HG02943 (cell line): ENCODE results near the gene RETN.

Source experiments
- ATAC-seq: cut with Tn5 transposase; IDR thresholded peaks from one replicate; pipeline ENCODE4 v1.9.1; 2021; ENCODE audit warnings: mild to moderate bottlenecking, low read depth, moderate library complexity; ENCODE audit not compliant: unreplicated experiment

Gene RETN

GRCh38 chr19:7668842-7669241 is at the start of gene RETN:
Gene RETN (plus strand): TSS chr19:7669049. CDS start chr19:7669327, 278 bp downstream.
- ATAC-seq: no peak

- ATAC-seq: no peak
These were observed 49.0 kb upstream of the RETN start for GRCh38 chr19:7619671-7620441.

DNA sequence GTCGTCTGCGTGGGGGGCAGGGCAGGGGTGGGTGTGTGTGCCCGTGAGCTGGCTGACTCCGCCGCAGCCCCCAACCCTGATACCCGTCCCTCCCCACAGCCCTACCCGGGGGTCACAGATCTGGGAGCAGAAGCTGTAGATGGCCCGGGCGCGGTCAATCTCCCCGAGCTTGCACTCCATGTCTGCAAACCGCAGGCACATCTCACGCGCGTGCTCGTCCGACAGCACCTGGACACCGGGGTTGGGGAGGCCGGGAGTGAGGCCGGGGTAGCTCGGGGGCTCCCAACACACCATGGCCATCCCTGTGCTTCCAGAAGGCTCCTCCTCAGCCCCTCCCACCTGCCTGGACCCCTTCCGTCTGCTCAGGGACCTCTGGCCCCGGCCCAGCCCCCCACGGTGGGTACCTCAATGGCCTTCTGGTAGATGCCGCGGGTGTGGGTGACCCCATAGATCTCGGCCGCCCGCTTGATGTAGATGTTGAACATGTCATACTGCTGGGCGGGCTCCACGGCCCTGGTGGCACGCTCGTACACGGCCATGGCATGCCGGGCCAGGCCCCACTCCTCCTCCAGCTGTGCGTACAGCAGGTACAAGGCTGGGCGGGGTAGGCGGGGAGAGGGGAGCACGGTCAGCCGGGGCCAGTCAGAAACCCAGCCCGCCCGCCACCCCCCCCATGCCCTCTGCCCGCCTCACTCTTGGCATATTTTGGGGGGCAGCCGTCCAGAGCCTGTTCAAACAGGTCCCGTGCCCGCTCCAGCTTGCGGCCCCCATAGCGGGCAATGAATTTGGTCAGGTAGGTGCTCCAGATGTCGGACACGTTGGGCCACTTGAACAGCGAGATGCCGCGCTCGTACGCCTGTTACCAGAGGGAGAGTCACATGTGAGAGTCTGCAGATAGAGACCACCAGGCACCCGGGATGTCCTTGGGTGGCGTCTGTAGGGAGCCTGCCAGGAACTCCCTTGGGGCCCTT is 48.1 kb upstream of the RETN start:
- ATAC-seq: no peak

GRCh38 chr19:7622933-7623685 is 45.7 kb upstream of the RETN start:
- no peak for ATAC-seq

DNA sequence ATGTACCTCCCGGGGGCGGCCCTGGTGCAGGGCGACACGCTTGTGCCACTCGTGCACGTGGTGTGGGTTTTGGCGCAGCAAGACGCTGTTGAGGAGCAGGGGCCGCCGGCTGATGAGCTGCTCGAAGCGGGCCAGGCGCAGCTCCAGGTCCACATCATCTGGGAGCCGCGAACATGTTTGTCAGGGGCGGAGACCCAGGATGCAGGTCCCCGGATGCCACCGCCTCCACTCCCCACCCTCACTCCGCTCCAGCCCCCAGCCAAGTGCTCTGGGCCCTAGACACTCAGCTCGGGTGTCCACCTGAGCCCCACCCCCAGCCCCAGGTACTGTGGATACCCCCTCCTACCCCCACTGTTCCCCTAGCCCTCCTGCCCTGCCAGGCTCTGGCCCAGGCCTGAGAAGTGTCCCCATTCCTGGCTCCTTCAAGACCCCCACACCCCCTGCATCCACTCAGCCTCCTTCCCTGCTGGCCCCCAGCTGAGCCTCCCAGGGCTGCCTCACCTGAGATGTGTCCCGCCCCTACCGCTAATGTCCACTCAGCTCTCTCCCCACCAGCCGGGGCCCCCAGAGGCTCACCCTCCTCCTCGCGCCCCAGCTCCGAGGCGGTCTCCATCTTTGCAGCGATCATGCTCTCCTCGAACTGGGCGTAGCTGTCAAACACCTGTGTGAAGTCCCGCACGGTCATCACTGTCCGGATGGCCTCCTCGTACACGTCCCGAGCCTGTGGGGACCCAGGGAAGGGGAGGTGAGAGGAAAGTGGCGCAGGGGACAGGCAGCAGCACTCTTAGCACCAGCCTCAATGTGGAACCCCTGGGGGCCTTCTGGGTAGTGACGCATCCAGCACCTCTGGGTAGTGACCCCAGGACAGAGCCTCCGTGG is 44.9 kb upstream of the RETN start:
- ATAC-seq: no peak

DNA sequence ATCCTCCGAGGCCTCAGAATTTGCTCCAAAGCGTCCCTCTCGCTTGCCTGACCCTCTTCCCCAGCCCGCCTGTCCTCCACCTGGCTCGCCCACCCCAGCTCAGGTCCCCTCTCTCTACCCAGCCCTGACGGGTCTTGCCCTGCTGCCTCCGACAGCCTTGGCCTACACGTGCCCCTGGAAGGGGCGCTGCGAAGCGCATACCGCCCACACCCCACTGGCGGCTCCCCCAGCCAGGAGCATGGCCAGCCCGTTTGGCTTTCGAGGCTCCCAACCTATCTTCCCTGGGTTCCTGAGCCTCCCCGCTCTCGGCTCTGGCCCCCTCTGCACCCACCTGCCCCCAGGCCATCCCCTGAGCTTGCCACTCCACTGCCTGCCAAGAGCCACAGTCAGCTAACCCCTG is 44.0 kb upstream of the RETN start:
- ATAC-seq: no peak

DNA sequence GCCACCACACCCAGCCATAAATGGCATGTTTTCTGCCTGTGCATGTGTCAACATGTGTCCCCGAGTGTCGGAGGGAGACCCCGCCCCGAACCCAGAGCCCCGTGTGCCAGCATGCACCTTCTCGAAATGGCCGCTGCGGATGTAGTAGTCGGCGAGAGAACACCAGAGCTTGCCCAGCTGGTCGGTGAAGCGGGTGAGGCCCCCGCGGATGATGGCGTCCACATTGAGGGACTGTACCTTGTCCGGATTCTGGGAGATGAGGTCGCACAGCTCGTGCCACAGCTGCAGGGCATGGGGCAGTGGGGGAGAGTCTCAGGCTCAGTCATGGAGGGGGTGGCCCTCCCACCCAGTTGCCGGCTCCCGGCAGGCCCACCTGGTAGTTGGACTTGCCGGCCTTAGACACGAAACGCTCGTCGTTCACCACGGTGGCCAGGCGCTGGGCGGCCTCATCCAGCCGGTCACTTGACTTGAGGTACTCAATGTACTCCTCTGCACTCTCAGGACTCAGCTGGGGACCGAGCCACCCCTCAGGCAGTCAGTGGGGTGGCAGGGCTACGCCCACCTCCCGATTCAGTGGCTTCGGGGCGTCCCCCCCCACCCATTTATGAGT is 43.0 kb upstream of the RETN start:
- ATAC-seq: no peak

DNA sequence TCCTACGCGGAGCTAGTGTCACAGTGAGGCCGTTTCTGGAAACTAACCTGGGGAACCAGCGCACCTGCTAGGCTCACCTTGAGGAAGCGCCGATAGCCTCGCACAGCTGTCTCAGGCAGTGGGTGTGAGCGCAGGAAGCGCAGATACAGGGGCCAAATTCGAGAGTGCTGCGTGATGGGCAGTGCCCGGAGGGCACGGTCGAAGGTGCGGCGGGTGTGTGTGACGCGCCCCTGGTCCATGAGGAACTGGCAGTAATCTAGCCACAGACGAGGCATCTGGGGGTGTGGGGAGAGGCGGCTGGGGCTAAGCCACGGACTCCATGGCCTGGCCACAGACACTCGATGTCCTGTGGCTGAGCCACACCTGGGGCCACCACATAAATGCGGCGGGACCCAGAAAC is 41.7 kb upstream of the RETN start:
- ATAC-seq: no peak

- no peak for ATAC-seq
These were observed 40.1 kb upstream of the RETN start for GRCh38 chr19:7628589-7629311.

- peak; percentile 91 for ATAC-seq
These were observed 39.3 kb upstream of the RETN start, which contains the start of the genes PET100 and XAB2 for GRCh38 chr19:7629347-7630054. Gene PET100 (plus strand): TSS chr19:7629793. CDS start chr19:7629834, 41 bp downstream. Gene XAB2 (minus strand): TSS chr19:7629545. CDS start chr19:7629527, 18 bp downstream.

DNA sequence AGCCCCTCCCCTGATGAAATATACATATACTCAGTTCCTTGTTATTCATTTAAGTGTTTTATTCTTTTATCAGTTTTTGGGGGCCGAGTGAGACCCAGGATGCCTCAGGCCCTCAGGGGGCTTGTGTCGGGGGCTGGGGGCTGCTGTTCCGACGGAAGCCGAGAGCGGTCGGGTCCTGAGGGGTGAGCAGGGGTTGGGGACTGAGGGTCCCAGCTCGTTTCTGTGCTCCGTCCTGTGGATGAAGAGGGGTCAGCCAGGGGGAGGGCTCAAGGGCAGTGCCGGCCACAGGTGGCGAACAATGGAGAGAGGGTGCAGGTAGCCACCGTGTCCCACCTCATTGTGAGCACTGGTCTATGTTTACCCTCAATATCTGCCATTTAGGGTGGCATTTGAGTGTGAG is 37.3 kb upstream of the RETN start:
- ATAC-seq: no peak

- ATAC-seq: no peak
These were observed 36.3 kb upstream of the RETN start for GRCh38 chr19:7632340-7633203.

DNA sequence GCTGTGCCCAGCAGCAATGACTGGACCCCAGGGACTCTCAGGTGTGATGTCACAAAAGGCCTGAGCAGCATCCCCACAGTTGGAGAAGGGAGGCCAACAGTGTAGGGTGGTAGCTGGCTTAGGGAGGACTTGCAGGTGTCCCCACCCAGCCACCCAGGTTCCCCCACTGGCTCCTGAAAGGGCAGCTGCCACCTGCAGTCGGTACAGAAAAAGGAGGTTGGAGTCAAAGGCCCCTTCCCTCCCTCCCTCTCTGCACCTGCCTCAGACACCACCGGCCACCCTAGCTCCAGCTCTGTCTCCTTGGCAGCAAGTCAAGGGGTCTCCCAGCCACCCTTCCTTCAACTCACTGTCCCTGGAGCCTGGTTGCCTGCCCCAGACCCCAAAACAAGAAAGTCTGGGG is 35.2 kb upstream of the RETN start, which contains the start of gene PCP2:
PCP2 (minus strand) TSS at position 22 of the 400 bp plus-strand sequence. CDS start 262 bp downstream, outside the sequence.
- ATAC-seq: no peak

DNA sequence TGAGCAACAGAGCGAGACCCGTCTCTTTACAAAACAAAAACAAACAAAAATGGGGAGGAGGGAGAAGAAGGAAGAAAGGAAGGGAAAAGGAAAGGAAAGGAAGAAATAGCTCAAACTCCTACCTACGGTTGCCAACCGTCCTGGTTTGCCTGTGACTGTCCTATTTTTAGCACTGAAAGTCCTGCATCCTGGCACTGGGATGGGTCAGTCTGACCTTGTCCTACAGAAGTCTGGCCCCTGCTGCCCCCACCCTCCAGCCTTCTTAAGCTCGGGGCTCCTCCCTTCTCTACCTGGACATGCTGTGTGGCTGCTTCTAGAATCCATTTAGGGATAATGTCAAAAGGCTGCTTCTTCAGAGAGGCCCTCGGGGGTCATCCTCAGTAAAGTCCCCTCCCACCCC is 33.2 kb upstream of the RETN start:
- no peak for ATAC-seq

DNA sequence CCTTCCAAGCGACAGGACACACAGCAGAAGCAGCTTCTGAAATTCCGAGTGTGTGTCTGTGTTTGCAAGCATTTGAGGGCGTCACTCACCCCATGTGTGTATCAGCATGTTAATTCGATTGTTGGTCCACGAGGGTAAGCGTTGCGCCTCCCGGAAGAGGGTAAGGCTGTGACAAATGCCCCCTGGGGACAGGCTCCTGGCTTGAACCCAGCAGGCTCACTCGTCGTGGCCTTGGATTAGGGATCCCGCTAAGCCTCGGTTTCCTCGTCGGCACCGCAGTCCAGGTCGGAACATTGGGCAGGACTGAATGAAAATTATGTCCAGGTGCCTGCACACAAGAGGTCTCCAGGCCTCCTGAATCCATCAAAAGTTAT is 32.5 kb upstream of the RETN start:
- ATAC-seq: no peak

GRCh38 chr19:7636691-7637373 is 32.0 kb upstream of the RETN start, which contains the start of gene STXBP2:
Gene STXBP2 (plus strand): TSS chr19:7637110. CDS start chr19:7637150, 40 bp downstream.
- no peak for ATAC-seq
